Measurements from ENCODE around the gene PDE4D. TPM values are rescaled to one million over a fixed set of nuclear protein-coding genes. Genes with fewer than 3 reads are reported as not detected.

The PDE4D gene
- total RNA-seq, 1 donor from 2014 or later: 13.2 TPM

DNA sequence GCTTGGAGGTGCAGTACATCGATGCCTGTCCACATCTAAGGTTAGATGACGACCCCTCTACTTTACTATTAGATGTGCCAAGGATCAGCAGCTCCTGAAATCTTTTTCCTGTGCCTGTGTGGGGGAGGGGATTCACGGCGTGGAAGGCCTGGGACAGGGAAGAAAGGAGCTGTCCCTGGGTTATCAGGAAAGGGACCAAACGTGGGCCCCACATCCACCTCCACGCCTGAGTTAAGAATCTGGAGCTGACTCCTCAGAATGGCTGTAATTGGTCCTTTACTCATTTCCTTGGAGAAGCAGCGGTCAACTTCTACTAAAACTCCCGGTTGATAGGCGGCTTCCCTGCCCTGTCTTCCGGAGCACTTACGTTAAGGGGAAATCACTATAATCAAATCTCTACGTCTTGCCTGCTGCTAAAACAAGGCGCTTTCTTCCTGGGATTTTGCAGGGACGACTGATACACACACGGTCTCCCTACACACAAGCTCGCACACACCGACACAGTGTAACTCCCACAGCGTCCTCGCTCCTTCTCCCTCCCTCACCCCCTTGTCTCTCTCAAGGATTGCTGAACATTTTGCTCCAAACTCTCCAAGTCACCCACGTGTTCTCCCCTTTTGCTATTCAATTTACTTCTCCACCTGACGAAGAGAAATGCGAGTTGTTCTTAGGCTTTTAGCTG, 1.4 kb downstream of the PDE4D start:
- Mint-ChIP-seq H3K4me3 (ENCODE audit: unreplicated experiment) (peak overlapping the region; percentile 96), H3K36me3 (ENCODE audit: unreplicated experiment) (no peaks in the 10 kb centered on the region), H3K4me1 (ENCODE audit: low read depth, unreplicated experiment) (peaks cover 24% of the 10 kb centered on the region), H3K9me3 (ENCODE audit: unreplicated experiment) (peaks cover 3% of the 10 kb centered on the region), H3K27me3 (ENCODE audit: unreplicated experiment) (peaks cover 10% of the 10 kb centered on the region), H3K27ac (ENCODE audit: unreplicated experiment) (no peak overlapping the region)
- TF ChIP-seq, protein P1, sequence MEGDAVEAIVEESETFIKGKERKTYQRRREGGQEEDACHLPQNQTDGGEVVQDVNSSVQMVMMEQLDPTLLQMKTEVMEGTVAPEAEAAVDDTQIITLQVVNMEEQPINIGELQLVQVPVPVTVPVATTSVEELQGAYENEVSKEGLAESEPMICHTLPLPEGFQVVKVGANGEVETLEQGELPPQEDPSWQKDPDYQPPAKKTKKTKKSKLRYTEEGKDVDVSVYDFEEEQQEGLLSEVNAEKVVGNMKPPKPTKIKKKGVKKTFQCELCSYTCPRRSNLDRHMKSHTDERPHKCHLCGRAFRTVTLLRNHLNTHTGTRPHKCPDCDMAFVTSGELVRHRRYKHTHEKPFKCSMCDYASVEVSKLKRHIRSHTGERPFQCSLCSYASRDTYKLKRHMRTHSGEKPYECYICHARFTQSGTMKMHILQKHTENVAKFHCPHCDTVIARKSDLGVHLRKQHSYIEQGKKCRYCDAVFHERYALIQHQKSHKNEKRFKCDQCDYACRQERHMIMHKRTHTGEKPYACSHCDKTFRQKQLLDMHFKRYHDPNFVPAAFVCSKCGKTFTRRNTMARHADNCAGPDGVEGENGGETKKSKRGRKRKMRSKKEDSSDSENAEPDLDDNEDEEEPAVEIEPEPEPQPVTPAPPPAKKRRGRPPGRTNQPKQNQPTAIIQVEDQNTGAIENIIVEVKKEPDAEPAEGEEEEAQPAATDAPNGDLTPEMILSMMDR (IDR thresholded peaks at IDR 0.05; ENCODE audit: partially characterized antibody, unreplicated experiment): no peak
- DNase-seq: peak; percentile 20

DNA sequence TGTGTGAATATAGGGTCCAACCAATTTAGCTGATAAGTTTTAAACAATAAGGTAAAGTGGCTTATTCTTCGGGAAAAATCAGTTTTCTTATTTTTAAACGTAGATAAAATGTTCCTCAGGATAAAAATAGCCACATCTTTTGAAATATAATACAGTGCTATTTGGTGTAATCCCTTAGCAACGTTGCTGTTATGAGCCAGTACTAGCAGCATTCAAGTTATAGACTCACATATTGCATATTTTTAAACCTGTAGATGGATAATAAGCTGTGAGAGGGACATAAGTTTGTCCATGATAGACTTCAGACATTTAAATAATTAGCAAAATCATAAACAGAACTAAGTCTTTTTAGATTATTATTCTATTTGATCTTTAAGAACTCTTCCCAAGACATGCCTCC, 6.3 kb downstream of the PDE4D start:
- peaks cover 2% of the 10 kb centered on the region for H3K27me3 Mint-ChIP-seq (ENCODE audit: unreplicated experiment)
- H3K27ac Mint-ChIP-seq (ENCODE audit: unreplicated experiment): no peak overlapping the region
- DNase-seq: no peak
- no peak overlapping the region for H3K4me3 Mint-ChIP-seq (ENCODE audit: unreplicated experiment)
- H3K4me1 Mint-ChIP-seq (ENCODE audit: low read depth, unreplicated experiment): peaks cover 1% of the 10 kb centered on the region
- H3K9me3 Mint-ChIP-seq (ENCODE audit: unreplicated experiment): no peaks in the 10 kb centered on the region
- no peaks in the 10 kb centered on the region for H3K36me3 Mint-ChIP-seq (ENCODE audit: unreplicated experiment)
- TF ChIP-seq, protein P1 (IDR thresholded peaks at IDR 0.05; ENCODE audit: partially characterized antibody, unreplicated experiment): no peak

- TF ChIP-seq, protein P1 (IDR thresholded peaks at IDR 0.05; ENCODE audit: partially characterized antibody, unreplicated experiment): no peak
- H3K36me3 Mint-ChIP-seq (ENCODE audit: unreplicated experiment): no peaks in the 10 kb centered on the region
- H3K9me3 Mint-ChIP-seq (ENCODE audit: unreplicated experiment): peaks cover 2% of the 10 kb centered on the region
- H3K27ac Mint-ChIP-seq (ENCODE audit: unreplicated experiment): no peak overlapping the region
- H3K4me3 Mint-ChIP-seq (ENCODE audit: unreplicated experiment): no peak overlapping the region
- H3K27me3 Mint-ChIP-seq (ENCODE audit: unreplicated experiment): no peaks in the 10 kb centered on the region
- H3K4me1 Mint-ChIP-seq (ENCODE audit: low read depth, unreplicated experiment): no peaks in the 10 kb centered on the region
- DNase-seq: no peak
These were observed 18.9 kb downstream of the PDE4D start for GRCh38 chr5:59874675-59875074.

DNA sequence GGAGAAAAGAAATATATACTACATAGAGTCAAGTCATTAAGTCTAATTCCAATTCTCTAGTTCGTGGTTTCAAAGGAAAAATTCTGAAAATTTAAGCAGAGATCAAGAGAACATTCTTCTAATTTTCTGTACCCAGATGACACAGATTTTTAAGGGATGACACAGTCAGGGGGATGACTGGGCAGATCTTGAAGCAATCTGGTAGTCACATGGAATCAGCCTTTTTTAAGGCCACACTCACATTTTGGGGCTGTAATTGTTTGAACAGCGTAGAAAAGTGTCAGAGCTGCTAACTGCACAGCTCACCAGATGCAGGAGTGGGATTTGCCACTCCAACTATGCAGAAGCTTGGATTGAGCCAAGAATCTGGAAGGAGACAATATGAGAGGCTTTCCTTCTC, 20.4 kb downstream of the PDE4D start:
- H3K36me3 Mint-ChIP-seq (ENCODE audit: unreplicated experiment): no peaks in the 10 kb centered on the region
- H3K4me3 Mint-ChIP-seq (ENCODE audit: unreplicated experiment): no peak overlapping the region
- no peaks in the 10 kb centered on the region for H3K9me3 Mint-ChIP-seq (ENCODE audit: unreplicated experiment)
- TF ChIP-seq, protein P1 (IDR thresholded peaks at IDR 0.05; ENCODE audit: partially characterized antibody, unreplicated experiment): no peak
- no peaks in the 10 kb centered on the region for H3K4me1 Mint-ChIP-seq (ENCODE audit: low read depth, unreplicated experiment)
- DNase-seq: no peak
- no peak overlapping the region for H3K27ac Mint-ChIP-seq (ENCODE audit: unreplicated experiment)
- H3K27me3 Mint-ChIP-seq (ENCODE audit: unreplicated experiment): no peaks in the 10 kb centered on the region

DNA sequence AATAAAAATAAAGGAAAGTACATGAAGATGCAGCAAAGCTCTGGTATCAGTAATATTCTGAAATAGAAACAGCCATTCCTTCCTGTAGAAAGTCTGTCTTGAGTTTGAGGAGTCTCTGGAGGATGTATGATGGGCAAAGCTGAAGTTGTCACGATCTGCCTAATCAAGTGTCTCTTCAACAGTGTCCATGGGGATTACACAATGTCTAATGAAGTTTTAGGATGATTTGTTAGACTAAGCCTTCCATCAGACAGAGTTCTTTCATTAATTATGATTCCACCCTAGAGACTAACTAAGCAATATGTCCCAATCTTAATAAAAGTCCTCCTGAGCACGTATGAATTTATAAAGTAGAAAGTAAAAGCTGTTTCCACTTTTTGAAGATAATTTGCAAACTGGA, 26.9 kb downstream of the PDE4D start:
- no peak for DNase-seq
- no peak overlapping the region for H3K27ac Mint-ChIP-seq (ENCODE audit: unreplicated experiment)
- no peaks in the 10 kb centered on the region for H3K36me3 Mint-ChIP-seq (ENCODE audit: unreplicated experiment)
- no peaks in the 10 kb centered on the region for H3K27me3 Mint-ChIP-seq (ENCODE audit: unreplicated experiment)
- H3K9me3 Mint-ChIP-seq (ENCODE audit: unreplicated experiment): no peaks in the 10 kb centered on the region
- no peak overlapping the region for H3K4me3 Mint-ChIP-seq (ENCODE audit: unreplicated experiment)
- H3K4me1 Mint-ChIP-seq (ENCODE audit: low read depth, unreplicated experiment): no peaks in the 10 kb centered on the region
- TF ChIP-seq, protein P1 (IDR thresholded peaks at IDR 0.05; ENCODE audit: partially characterized antibody, unreplicated experiment): no peak
